Astrocyte of the spinal cord (primary cell): Measurements from ENCODE around the gene KLF11.

Experiments used
- DNase-seq: peaks from one replicate; pipeline ENCODE4 v3.0.0; 2011; ENCODE audit warnings: low read depth, low spot score
- H3K4me3 ChIP-seq: 2 replicates; pipeline ENCODE4 v1.5.1; 2011; ENCODE audit warnings: low read depth, mild to moderate bottlenecking, low read length, moderate library complexity
- CTCF ChIP-seq: IDR thresholded peaks from 2 replicates; pipeline ENCODE4 v1.5.1; 2012; ENCODE audit warnings: low read depth, mild to moderate bottlenecking, low read length, inconsistent platforms
- in situ Hi-C: cut with HindIII; loops from 2 replicates; pipeline ENCODE4 v1.10.0; 2017; ENCODE audit warnings: low sequenced_read_pairs

Gene KLF11

GRCh38 chr2:10032746-10033105 is 10.6 kb upstream of the KLF11 start:
- DNase-seq = no peak
- no peak for TF ChIP-seq CTCF
- H3K4me3 ChIP-seq = no peak overlapping the region
- in situ Hi-C loops = loop anchor here (10.0 to 25.0 kb wide), 2 partner anchors 68 to 220 kb away; no protein-coding TSS in a partner anchor

- in situ Hi-C loops = loop anchor here (10.0 to 25.0 kb wide), 2 partner anchors 69 to 221 kb away; no protein-coding TSS in a partner anchor
Measured at GRCh38 chr2:10033251-10034006, 9.9 kb upstream of the KLF11 start.

GRCh38 chr2:10034333-10035052 is 8.9 kb upstream of the KLF11 start:
- in situ Hi-C loops = loop anchor here (10.0 to 25.0 kb wide), 2 partner anchors 70 to 222 kb away; no protein-coding TSS in a partner anchor

More at GRCh38 chr2:10033251-10034006, 9.9 kb upstream of the KLF11 start:
- H3K4me3 ChIP-seq = no peak overlapping the region
- no peak for TF ChIP-seq CTCF
- DNase-seq = no peak

GRCh38 chr2:10035053-10035422 is 8.3 kb upstream of the KLF11 start:
- H3K4me3 ChIP-seq = no peak overlapping the region
- no peak for TF ChIP-seq CTCF

More at GRCh38 chr2:10034333-10035052, 8.9 kb upstream of the KLF11 start:
- no peak for DNase-seq
- H3K4me3 ChIP-seq = no peak overlapping the region
- no peak for TF ChIP-seq CTCF

GRCh38 chr2:10035633-10036032 is 7.7 kb upstream of the KLF11 start:
- H3K4me3 ChIP-seq = no peak overlapping the region
- no peak for DNase-seq
- in situ Hi-C loops = loop anchor here (10.0 to 25.0 kb wide), 2 partner anchors 71 to 223 kb away; no protein-coding TSS in a partner anchor
- TF ChIP-seq CTCF = no peak

More at GRCh38 chr2:10035053-10035422, 8.3 kb upstream of the KLF11 start:
- in situ Hi-C loops = loop anchor here (10.0 to 25.0 kb wide), 2 partner anchors 70 to 223 kb away; no protein-coding TSS in a partner anchor
- no peak for DNase-seq

GRCh38 chr2:10036095-10036884 is 7.1 kb upstream of the KLF11 start:
- in situ Hi-C loops = loop anchor here (10.0 to 25.0 kb wide), 2 partner anchors 71 to 224 kb away; no protein-coding TSS in a partner anchor
- TF ChIP-seq CTCF = peak; percentile 53
- DNase-seq = peak; percentile 59
- no peak overlapping the region for H3K4me3 ChIP-seq
